ENCODE measurements around the gene RTEL1.

RTEL1 gene

DNA sequence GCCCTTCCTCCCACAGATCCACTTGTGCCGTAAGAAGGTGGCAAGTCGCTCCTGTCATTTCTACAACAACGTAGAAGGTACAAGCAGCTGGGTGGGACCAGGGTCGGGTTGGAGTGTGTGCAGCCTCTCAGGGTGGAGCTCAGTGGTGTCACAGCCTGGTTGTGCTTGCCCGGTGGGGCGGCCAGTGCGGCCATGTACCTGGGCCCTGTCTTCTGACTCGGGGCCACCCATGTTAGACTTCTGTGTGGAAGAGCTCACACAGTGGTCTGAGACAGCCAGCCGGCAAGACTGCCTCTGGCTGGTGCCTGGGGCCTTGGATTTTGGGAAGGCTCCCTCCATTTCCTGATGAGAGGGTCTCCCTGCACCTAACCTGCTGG, 4.7 kb downstream of the RTEL1 start:
- DNase-seq (ENCODE audit: low spot score): no peak
- TF ChIP-seq, protein P1, sequence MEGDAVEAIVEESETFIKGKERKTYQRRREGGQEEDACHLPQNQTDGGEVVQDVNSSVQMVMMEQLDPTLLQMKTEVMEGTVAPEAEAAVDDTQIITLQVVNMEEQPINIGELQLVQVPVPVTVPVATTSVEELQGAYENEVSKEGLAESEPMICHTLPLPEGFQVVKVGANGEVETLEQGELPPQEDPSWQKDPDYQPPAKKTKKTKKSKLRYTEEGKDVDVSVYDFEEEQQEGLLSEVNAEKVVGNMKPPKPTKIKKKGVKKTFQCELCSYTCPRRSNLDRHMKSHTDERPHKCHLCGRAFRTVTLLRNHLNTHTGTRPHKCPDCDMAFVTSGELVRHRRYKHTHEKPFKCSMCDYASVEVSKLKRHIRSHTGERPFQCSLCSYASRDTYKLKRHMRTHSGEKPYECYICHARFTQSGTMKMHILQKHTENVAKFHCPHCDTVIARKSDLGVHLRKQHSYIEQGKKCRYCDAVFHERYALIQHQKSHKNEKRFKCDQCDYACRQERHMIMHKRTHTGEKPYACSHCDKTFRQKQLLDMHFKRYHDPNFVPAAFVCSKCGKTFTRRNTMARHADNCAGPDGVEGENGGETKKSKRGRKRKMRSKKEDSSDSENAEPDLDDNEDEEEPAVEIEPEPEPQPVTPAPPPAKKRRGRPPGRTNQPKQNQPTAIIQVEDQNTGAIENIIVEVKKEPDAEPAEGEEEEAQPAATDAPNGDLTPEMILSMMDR (IDR thresholded peaks at IDR 0.05; ENCODE audit: extremely low read depth, insufficient read depth, missing control alignments): no peak
- in situ Hi-C loops (cut with MboI; ENCODE audit: low pct_unique_long_range_greater_than_20kb, low sequenced_read_pairs, unreplicated experiment): no loop called here

DNA sequence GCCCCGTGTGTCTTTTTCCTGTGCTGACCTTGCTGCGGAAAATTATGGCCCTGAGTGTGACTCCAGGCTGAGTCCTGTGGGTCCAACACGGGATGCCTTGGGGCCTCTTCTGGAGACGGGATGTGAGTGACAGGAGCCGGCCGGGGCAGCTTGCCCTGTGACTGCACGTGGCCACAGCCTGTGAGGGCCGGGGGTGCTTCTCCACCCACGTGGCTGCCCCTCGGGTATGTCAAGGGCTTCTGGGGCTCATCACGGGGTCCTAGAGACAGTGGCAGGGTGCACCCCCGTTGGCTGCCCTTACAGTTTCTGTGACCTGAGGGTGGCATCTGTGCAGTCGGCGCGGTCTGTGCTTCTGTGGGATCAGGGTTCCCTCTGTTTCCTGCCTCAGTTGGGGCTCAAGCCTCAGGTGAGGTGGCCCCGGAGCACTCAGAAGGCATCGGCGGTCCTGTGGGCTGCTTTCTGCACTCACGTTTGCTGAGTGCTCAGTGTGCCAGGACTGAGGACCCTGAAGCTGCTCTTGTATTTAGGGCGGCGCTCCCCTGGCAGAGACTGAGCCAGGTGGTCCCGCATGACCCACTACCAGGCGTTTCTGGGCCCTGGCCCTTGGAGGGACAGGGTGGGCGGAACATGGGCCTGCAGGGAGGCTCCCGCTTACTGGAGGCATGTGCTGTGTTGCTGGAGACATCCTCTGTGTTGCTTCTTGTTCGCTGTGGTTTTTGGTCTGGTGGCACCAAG, 5.4 kb downstream of the RTEL1 start:
- in situ Hi-C loops (cut with MboI; ENCODE audit: low pct_unique_long_range_greater_than_20kb, low sequenced_read_pairs, unreplicated experiment): no loop called here
- DNase-seq (ENCODE audit: low spot score): no peak
- TF ChIP-seq, protein P1 (IDR thresholded peaks at IDR 0.05; ENCODE audit: extremely low read depth, insufficient read depth, missing control alignments): no peak

DNA sequence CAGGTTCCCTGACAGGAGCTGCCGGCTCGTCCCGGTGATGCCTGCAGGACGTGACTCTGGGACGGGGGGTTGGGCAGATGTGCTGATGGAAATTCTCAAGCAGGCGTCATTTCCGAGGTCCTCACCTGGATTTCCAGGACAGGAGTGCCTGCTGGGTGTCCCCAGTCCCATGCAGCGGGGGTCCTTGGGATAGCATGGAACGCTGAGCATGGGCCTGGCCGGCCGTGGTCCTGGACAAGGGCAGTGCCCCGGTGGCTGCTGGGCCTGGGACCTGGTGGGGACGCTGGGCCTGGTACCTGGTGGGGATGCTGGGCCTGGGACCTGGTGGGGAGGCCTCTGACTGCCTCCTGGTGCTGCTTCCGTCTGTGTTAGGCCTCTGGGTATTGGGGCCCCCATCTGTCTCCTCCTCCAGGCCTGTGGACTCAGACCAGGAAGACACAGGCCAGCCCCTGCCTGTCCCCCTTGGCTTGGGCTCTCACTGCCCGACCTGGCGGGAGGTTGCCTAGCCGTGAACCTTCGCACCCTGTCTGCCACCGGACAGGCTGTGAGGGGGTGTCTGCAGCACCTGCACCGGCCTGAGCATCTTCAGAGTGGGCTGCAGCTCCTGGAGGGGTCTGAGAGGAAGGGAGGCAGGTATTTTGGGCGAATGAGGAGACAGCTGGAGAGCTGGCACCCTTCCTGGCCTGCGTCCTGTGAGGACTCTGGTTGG, 6.2 kb downstream of the RTEL1 start:
- no peak for DNase-seq (ENCODE audit: low spot score)
- in situ Hi-C loops (cut with MboI; ENCODE audit: low pct_unique_long_range_greater_than_20kb, low sequenced_read_pairs, unreplicated experiment): no loop called here
- TF ChIP-seq, protein P1 (IDR thresholded peaks at IDR 0.05; ENCODE audit: extremely low read depth, insufficient read depth, missing control alignments): no peak

DNA sequence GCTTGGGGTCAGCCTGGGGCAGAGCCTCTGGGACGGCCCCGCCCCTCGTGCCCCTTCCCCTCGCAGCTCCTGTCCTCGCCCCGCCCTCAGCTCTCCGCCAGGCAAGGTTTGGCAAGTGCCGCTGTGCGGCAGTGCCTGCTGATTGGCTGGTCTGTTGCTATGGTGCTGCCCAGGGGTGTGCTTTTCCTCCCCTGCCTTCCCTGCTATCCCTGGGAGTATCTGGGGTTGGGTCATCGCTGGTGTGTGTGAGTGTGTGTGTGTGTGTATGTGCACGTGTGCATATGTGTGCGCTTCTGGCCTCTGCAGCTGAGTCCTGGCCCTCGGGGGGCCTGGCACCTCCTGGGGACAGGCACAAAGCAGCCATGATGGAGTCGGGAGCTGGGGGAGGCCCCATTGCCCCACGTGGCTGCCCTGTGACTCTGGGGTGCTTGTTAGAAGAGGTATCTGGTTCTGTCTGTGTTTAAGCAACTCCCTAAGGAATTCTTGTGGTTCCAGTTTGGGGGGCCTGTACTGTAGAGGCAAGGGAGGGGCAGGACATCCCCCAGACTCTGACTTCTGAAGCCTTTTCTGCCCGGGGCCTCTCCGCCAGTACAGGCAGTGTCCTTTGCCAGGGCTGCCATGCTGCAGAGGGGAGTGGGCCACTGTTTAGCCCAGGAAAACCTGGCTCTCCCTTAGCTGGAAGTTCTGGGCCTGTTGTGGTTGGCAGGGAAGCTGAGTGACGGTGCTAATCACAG, 6.9 kb downstream of the RTEL1 start:
- DNase-seq (ENCODE audit: low spot score): no peak
- in situ Hi-C loops (cut with MboI; ENCODE audit: low pct_unique_long_range_greater_than_20kb, low sequenced_read_pairs, unreplicated experiment): no loop called here
- TF ChIP-seq, protein P1 (IDR thresholded peaks at IDR 0.05; ENCODE audit: extremely low read depth, insufficient read depth, missing control alignments): no peak

DNA sequence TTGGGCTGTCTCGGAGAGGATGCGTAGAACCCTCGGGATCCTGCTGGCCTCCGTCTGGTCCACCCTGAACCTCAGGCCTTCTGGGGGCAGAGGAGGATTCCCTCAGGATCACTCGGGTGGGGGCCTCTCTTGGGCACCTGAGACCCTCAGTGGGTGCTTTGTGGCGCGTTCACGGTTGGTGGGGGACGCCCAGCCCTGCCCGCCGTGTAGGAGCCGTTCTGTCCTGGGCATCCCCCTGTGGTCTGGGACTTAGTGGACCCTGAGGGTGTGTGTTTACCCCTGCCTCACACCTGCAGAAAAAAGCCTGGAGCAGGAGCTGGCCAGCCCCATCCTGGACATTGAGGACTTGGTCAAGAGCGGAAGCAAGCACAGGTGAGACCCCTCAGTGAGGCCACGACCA, 7.6 kb downstream of the RTEL1 start:
- no peak for DNase-seq (ENCODE audit: low spot score)
- in situ Hi-C loops (cut with MboI; ENCODE audit: low pct_unique_long_range_greater_than_20kb, low sequenced_read_pairs, unreplicated experiment): no loop called here
- TF ChIP-seq, protein P1 (IDR thresholded peaks at IDR 0.05; ENCODE audit: extremely low read depth, insufficient read depth, missing control alignments): no peak

DNA sequence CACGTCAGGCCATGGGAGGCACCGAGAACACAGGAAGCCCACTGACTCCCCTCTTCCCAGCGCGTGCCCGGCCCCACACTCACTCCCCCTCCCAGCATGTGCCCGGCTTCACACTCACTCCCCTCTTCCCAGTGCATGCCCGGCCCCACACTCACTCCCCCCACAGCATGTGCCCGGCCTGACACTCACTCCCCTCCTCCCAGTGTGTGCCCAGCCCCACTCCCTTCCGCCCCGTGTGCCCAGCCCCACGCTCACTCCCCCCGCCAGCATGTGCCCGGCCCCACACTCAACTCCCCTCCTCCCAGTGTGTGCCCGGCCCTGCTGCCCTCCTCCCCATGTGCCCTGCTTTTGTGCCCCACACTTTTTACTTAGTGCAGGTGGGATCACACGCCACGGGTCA, 9.7 kb downstream of the RTEL1 start:
- in situ Hi-C loops (cut with MboI; ENCODE audit: low pct_unique_long_range_greater_than_20kb, low sequenced_read_pairs, unreplicated experiment): no loop called here
- DNase-seq (ENCODE audit: low spot score): no peak
- TF ChIP-seq, protein P1 (IDR thresholded peaks at IDR 0.05; ENCODE audit: extremely low read depth, insufficient read depth, missing control alignments): no peak

Data from GM13977 (cell line).